ENCODE results near the gene DNAI7. TPM values are rescaled to one million over a fixed set of nuclear protein-coding genes. Genes with fewer than 3 reads are reported as not detected.

The DNAI7 gene
- total RNA-seq, 1 donor from 2014 or later, result not detected

DNA sequence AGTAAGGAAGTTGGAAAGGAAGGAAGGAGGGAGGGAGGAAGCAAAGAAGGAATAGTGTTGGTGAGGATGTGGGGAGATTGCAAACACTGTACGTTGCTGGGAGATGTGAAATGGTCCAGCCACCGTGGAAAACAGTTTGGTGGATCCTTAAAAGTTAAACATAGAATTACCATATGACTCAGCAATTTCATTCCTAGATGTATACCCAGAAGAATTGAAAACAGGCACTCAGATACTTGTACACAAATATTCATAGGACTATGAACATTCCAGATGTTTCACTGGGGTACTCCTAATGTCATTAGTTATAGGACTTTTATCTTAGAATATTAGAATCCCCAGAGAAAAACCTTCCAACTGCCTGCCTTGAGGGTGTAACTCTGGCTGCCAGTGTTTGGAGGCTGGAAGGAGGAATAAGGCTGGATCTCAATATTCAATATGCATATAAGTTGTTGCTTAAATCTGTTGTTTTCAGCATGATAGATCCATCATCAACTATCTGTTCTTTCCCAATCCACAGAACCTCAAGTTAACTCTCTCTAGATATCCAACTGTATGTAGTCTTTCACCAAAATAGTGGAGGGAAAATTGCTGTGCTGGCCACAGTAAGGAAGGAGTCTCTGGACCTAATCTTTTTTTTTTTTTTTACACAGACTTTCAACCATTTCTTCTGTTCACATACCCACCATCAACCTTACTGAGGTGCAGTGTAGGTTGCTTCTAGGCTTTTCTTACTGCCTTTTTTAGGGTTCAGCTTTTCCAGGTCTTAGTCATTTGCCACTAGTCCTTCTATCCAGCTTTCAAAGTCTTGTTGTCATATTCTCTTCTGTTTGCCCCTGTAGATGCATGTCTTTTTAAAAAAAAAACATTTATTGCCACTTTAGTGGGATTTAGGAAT is 94.5 kb downstream of the DNAI7 start:
- DNase-seq (ENCODE audit: low read depth, low spot score), result no peak

DNA sequence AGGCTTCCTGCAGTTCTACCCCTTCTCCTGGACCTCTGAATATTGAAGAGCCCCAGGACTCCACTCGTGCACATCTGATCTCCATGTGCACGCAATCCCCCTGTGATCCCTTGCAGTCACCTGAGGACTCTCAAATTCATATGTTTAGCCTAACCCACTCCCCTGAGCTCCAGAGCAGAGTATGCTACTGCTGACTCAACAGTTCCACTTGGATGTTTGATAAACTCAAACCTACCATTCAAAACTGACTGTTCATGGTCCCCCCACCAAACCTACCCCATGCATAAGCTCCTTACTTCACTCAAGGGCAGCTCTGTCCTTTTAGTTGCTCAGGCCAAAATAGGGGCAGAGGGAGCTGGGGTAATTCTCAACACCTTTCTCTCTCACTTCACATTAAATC is 96.0 kb downstream of the DNAI7 start:
- no peak for DNase-seq (ENCODE audit: low read depth, low spot score)

DNA sequence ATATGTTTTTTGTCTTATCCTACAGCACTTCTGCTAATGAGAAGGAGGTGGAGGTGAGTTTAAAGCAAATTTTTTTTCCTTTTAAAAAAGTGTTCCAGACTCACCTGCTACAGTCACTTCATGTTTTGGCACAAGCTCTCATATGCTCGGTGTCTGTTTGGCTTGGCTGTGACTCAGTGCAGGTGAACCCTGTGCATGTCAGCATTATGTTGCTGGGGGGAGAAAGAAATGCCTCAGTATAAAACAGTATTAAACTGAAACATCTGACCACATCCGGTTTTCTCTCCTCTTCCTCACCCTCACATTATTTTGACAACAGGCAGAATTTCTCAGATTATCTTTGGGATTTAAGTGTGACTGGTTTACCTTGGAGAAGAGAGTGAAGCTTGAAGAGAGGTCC is 105.2 kb downstream of the DNAI7 start:
- no peak for DNase-seq (ENCODE audit: low read depth, low spot score)

DNA sequence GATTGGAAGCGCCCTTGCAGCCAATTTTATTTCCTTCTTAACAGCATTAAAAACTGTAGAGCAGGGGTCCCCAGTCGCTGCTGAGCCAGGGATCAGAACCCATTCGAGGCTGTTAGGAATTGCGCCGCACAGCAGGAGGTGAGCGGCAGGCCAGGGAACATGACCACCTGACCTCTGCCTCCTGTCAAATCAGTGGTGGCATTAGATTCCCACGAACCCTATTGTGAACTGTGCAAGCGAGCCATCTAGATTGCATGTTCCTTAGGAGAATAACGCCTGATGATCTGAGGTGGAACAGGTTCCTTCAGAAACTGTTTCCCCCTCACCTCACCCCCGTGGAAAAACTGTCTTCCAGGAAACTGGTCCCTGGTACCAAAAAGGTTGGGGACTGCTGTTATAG is 107.4 kb downstream of the DNAI7 start:
- DNase-seq (ENCODE audit: low read depth, low spot score), result no peak

DNA sequence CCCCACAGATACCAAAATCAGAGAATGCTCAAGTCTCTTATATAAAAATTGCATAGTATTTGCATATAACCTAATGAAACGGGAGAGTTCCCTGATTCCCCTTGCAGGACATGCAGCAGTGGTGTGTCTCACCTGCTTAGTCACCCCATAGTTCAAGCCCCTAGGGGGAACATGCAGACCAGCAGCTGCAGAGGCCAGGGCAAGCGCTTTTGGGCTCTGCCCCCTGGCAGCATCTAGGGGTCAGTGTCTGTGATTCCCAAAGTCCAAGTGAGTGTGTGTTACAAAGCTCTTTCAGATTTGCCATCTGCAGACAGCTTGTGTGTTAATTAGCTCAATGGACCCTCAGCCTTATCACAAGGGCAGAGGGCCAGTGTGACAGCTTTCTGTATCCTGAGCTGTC is 110.1 kb downstream of the DNAI7 start:
- no peak for DNase-seq (ENCODE audit: low read depth, low spot score)

DNA sequence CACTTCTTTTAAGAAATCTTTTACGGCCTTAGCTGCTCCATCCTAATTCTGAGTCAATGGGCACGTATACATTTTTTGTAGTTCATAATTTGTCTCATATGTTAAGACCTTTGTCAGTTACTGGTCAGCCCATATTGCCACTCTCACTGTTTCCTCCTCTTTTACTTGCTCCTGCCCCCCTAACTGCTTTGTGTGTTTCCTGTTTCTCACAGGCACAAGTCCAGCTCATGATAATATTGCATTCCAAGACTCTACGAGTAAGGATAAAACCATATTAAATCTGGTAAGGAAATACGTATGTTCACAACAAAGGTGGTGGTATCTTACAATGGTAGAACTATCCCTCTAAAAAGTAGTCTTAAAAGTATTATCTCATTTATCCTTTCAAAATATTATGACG is 111.7 kb downstream of the DNAI7 start:
- DNase-seq (ENCODE audit: low read depth, low spot score), result peak; percentile 17

DNA sequence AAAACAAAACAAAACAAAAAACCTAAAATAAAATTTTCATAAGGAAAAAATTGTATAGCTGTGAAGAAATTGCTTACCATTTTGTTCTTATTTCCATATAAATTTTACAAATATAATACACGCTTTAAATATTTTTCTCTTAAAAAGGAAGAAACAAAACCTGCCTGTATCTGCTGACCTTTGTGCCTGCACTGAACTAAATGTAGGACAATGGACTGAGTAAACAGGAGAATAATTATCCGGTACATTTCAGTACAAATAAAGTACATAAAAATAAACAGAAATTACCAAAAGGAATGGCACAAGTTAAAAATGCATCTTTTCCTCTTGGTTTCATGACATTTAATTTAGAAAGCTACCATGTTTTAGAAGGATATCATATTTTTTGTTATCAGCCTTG is 112.3 kb downstream of the DNAI7 start:
- DNase-seq (ENCODE audit: low read depth, low spot score), result no peak

DNA sequence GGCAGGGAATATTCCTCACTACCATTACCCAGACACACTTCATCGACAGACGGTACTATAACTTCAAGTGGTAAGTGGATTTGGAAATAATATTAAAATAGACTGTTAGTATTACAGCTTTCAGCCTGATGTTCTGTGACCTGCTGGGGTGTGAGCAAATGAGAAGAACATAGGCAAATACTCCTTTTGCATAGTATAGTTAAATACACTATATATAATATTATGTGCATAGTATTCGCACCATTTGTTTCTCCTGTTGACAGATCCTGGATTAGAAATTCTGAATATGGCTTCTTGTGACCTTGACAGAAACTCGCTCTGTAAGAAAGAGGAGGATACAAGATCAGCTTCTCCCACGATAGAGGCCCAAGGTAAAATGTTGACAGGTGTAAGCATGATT is 115.6 kb downstream of the DNAI7 start:
- no peak for DNase-seq (ENCODE audit: low read depth, low spot score)

DNA sequence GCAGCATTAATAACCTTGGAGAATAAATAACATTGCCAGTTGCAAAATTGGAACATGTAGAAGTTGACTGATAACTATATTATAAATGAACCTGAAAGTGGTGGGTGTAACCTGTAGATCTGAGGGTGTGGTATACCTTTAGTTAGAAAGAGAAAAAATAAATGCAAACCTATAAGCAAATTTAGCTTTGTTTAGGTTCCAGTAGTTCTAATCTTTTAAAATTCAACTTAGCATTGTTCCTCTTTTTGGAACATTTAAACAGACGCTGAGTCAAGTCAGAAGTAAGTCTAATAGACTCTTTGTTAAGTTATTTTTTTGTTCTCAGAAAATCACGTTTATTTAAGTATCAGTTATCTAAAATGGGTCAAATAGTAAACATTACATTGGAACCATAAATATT is 120.0 kb downstream of the DNAI7 start:
- DNase-seq (ENCODE audit: low read depth, low spot score), result no peak

DNA sequence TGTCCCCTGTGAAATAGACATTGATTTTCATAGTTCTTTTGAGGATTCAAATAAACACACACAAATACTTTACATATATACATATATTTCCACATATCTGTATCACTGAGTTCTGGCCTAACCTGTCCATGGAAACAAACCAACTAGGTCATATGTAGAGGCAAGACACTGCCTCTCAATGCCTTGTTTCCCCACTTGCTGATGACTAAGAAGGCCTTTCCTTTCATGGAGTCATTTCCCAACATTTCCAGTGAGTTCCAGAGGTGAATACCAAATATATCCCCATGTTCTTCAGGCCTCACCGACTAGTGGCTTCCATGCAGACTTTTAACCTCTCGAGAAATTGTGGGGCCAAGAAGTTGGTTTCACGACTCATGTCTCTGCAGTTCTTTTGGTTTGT is 120.8 kb downstream of the DNAI7 start:
- DNase-seq (ENCODE audit: low read depth, low spot score), result no peak

DNA sequence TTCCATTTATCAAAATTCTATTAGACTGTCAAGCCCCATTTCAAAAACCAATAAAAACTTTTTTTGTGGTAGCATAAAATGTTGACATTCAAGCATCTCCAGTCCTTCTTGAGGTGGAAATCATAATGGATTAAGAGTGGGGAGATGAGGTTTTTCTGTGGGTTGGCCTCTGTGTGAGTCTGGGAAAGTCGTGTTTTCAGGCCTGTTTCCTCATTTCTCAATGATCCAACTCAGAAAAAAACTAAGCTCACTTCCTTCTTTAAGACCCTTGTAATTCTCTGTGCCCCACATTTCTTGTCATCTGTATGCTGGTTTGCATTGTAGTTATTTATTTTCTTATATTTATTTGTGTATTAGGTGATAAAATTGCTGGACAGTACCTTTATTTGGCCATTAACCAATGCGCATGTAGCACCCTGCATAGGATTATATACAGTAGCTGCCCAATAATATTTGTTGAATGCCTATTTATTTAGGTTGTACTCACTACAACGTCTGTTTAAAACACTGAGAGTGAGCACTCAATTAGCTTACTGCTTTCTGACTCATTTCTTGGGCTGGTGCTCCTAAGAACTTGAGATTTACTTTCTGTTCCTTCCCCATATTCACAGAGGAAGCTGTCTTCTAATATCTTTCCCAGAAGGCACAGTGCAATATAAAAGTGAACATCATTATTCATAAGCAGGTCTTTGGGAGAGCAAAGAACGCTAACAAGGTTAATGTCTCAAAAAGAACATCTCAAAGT is 121.9 kb downstream of the DNAI7 start:
- DNase-seq (ENCODE audit: low read depth, low spot score), result no peak

DNA sequence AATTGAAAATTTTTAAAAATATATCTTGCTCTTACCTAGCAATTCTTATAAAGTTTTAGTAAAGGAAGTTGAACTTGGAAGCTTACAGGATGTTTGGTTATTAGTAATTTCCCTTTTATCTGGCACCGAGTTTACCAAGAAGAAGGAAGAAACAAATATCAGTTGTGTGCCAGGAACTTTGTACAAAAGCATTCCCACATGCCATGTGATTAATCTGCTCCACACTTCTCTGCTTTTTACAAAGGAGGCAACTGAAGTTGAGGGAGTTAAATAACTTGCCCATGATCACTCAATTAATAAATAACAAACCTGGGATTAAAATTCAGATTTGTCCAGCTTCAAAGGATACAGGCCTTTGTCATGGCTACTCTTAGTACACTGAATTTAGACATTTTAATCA is 123.6 kb downstream of the DNAI7 start:
- peak; percentile 45 for DNase-seq (ENCODE audit: low read depth, low spot score)

DNA sequence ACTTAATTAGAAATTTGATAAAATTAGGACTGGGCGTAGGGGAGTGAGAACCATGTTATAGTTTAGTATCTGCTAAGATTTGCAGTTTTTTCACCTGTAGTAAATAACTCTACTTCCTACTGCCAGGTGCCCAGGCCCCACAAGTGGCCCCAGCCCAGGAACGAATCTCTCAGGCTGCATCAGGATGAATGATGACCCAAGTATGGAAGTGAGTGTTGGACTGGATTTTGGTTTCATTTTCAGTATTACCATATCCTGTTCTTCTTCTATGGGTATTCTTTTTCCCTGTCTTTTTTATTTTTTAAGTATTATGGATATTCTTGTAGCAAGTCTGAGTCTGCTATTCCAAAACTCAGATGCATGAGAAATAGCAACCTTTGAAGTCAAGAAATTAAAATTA is 125.7 kb downstream of the DNAI7 start:
- no peak for DNase-seq (ENCODE audit: low read depth, low spot score)

DNA sequence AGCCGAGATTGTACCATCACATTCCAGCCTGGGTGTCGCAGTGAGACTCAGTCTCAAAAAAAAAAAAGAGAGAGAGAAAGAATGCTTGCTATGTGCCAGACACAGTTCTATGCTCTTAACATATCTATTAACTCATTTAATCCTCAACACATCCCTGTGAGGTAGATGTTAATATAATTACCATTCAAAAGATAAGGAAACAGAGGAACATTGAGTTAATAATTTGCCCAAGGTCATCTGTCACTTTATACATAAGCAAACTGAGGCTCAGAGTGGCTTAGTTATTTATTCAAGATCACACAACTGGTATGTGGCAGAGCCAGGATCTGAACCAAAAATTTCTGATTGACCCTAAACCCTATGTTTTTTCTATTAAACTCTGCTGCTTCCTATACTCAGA is 129.9 kb downstream of the DNAI7 start:
- no peak for DNase-seq (ENCODE audit: low read depth, low spot score)

DNA sequence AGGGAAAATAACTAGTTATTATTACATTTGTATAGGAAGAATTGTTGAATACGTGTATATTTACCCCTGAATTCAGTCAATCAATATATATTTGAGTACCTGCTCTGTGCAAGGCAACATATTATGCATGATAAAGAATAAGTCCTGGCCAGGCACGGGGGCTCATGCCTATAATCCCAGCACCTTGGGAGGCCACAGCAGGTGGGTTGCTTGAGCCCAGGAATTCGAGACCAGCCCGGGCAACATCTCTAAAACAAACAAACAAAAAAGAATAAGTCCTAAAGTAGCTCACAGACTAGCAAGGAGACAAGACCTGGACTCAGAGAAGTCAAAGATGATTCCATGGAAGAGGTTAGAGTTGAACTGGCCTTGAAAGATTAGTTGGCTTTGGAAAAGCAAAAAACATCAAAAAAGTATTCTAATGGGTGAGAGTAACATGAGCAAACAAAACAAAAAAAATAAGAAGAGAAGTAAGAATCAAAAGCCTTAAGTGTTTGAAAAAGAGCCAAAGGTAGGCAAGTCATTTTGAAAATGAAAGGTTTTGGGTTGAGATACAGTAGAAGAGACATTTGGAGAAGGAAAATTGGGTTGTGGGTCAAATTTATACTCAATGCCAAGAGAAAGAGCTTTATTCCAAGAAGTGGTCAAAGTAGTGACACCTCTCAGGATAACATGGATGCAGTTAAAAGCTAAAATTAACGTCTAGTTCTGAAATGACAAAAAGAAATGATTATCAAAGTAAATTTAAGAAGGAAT is 130.9 kb downstream of the DNAI7 start:
- DNase-seq (ENCODE audit: low read depth, low spot score), result no peak

DNA sequence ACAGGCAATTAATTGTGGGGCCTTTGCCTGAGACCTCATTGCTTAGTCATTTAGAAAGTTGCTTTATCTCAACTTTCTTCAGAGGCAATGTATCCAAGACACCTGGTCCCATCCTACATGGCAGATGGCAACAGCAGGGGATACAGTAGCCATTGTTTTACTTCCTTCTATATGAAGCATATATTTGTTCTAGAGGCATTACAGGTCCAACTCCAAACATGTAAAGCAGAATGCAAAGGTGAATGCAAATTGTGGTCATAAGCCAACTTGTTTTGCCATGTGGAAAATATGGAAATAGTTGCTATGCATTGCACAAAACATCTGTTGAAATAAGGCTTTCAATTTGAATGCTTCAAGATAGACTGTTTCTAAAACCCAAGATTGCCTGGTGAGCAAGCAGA is 136.3 kb downstream of the DNAI7 start:
- no peak for DNase-seq (ENCODE audit: low read depth, low spot score)

Other genes with a start within 250 kb of the DNAI7 start
- gene BCAT1, start 246.1 kb downstream of the DNAI7 start, total RNA-seq, result 185 and 241 TPM in 2 replicates
- gene ETFRF1, start 77 bp upstream of the DNAI7 start, total RNA-seq, result 8.3 and 10.9 TPM in 2 replicates
- 19.3 and 22.3 TPM in 2 replicates for gene KRAS, start 55.8 kb upstream of the DNAI7 start, total RNA-seq